ENCODE measurements around the gene FSTL1.

Gene FSTL1

GRCh38 chr3:120438665-120439370 is 12.0 kb downstream of the FSTL1 start:
- DNase-seq = no peak

DNA sequence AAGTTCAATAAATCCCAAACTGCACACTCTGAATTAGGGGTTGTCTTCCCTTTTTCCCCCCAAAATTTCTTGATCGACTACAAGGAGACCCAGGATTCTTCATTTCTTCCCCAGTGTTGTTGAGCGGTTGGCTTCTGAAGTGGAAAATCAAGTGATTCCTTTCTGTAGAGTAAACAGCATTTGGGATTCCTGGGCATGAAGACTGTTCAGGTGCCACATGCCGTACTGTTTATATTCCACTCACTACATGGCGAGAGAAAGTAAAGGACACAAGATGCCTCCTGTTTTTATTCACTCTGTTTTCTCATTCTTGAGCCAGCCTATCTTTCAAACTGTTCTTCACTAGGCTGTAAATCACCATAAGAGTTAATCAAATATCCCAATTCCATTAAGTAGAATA is 12.6 kb downstream of the FSTL1 start:
- DNase-seq = no peak

- DNase-seq = no peak
These were observed 13.2 kb downstream of the FSTL1 start for GRCh38 chr3:120437559-120437958.

- no peak for DNase-seq
These were observed 14.2 kb downstream of the FSTL1 start for GRCh38 chr3:120436523-120437050.

DNA sequence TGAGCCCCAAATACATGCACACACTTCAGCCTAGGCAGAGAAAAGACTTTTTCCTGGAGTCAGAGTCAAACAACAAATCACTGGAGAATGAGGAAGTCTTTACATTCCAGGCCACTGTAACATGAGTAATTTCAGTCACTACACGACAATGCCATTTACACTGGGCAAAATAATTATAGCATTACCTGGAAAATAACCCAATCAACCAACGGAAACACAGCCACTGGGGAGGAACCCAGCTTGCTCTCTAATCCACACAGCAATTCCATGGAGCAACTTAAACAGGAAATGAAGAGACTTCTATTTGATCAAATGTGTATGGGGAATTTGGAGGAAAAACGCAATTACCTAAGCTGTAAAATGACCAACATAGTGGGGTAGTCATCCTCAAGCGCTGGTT is 15.2 kb downstream of the FSTL1 start:
- DNase-seq = no peak

DNA sequence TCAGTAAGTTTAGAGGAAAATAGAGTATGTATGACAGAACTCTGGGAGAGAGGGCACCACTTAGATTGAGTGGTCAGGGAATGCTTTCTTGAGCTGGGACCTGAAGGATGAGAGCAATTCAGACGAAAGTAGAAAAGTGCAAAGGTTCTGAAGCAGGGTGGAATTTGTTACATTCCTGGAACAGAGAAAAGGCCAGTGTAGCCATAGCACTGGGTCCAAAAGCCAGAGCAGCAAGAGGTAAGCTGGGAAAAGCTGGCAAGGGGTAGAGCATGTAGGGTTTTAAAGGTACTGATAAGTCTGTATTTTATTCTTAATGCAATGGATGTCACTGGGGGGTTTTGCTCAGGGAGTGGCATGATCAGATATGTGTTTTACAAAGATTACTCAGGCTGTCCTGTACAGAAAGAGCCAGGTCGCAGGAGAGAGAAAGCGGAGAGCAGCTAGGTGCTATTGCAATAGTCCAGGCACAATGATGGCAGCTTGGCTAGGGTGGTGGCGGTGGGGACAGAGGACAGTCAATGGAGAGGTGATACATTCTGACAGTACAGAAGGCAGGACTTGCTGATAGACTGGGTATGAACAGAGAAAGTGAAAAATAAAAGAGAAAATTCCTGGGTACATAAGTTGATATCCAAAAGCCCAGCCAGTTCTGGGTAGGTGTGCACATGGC is 17.0 kb downstream of the FSTL1 start:
- DNase-seq = no peak

DNA sequence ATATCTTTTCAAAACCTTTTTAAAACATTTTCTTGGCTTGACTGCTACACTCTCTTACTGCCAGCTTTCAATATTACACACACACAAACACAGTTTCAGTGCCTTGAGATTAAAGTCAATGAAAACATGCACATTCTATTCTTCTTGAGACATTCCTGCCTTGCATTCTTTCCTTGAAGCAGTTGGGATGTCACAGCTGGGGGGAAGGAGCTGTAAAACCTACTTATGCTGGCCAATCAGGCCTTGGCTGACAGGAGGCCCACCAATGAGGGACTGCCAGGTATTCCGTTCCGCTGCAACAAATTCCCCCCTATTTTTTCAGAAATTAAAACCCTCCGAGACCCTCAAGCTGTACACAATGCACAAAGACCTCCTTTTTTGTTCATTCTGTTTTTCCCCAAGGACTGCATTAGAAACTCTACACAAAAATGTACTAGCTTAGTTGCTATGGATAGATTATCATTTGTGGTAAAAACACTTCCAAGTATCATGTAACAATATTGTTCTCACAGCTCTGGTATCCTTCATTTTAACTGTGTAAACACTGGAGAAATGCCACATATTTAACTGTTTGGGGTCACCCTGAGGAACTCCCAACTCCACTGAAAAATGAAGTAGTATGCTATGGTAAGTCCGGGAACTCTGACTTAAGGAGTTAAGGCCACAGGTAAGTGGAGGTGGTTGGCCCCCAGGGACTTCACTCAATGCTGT is 18.5 kb downstream of the FSTL1 start:
- no peak for DNase-seq

DNA sequence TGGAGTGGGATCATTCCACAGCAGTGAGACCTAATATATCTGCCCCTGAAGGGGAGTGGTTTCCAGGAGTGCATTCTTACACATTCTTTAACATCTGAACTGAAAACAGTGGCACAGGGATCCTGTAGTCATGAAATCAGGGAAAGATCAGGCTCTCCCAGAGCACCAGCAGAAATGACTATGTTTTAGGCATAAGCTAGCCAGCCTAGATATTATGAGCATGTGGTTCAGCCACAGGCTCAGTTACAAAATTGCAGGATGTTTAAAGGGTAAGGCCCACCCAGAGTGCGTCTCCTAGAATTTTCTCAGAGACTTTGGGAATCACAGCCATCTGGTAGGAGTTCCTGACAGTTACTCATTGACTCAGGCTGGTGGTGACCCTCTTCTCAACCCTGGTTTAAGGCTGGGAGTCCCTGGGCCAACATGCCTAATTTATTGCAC is 20.9 kb downstream of the FSTL1 start:
- DNase-seq = no peak

- no peak for DNase-seq
These were observed 21.9 kb downstream of the FSTL1 start for GRCh38 chr3:120428924-120429323.

- no peak for DNase-seq
These were observed 23.6 kb downstream of the FSTL1 start for GRCh38 chr3:120427201-120427600.

DNA sequence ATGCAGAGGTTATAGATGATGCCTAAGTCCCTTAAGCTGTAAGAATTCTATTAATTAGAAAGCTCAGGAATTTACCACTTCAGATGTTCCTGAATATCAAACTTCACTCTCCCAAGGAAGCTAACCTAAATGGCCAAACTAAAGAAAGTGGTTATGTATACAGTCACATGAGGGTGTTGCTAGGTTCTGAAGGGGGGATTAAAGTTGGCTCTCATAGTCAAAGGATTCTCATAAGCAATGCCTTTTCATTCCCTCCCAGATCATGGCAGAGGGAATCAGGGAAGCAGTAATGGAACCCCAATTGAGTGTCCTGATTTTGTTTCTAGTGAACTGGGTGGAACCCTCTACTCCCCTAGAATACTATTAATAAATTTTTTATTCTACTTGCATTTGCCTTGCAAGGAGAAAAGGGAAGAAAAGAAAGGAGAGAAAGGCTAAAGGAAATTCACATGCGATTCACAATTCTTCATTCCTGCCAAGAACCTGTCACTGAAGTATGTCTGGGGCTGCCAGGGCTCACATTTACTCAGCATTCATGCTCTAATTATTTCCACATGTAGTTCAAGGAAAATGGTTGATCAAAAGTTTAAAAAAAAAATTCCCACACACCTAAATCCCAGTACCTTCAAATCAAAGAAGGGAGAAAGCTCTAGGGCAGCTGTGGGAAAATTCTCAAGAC is 25.1 kb downstream of the FSTL1 start:
- DNase-seq = no peak

DNA sequence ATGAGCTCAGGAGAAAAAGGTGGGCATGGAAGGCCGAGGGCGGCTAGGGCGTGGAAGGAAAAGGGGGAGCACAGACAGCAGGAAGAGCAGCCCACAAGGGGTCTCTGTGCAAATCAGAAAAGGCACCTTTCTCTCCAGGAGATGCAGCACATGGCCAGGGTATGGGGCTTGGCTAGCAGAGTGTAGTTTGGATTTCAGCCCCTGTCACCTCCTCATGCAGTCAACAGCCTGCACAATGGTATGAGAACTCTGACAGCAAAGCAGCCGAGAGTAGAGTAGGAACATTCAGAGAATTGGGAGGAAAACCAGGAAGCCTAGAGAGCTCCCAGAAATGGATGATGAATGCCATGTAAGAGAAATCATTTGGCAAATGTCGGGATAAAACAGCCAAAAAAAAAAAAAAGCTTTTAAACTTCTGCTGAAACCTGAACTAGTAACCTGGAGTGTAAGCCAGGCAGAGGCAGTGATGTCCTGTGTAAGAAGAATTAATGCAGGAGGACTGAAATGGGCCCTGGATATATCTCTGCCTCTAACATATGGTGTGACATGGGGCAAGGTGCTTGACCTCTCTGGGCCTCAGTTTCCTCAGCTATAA is 25.7 kb downstream of the FSTL1 start:
- DNase-seq = no peak

- no peak for DNase-seq
These were observed 26.3 kb downstream of the FSTL1 start for GRCh38 chr3:120424506-120424905.

DNA sequence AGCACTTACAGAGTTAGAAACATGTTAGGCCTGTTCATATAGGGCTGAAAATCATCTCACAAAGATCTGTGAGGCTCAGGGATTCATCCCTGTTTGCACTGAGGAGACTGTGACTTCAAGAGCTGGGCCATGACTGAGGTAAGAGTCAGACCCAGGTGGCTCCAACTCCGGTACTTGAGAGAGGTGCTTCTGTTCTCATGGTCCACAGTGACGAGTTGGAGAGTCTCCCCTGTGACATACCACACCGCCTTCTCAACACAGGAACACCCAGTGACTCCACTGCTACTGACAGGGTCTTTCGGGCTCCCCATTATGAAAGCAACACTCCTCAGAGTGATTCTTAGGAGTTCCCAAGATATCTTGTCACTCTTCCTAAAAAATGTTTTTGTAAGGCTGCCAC is 27.4 kb downstream of the FSTL1 start:
- DNase-seq = no peak

DNA sequence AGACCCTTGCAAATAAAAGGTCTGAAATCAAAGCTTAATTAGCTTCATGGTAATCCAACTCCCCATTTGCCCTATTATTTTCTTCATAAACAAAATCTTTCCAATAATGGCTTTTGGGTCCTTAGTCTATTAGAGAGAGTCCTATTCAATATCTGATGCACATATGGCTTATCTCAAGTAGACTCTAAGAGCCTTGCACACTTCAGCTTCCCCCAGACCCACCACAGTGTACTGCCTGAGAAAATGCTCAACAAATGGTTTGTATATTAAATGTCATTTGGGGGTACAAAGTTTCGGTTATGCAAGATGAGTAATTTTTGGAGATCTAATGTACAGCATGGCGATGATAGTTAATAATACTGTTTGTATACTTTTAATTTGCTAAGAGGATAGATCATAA is 28.9 kb downstream of the FSTL1 start:
- DNase-seq = no peak

- no peak for DNase-seq
These were observed 29.8 kb downstream of the FSTL1 start for GRCh38 chr3:120420928-120421551.

- DNase-seq = no peak
These were observed 30.4 kb downstream of the FSTL1 start for GRCh38 chr3:120420360-120420759.

DNA sequence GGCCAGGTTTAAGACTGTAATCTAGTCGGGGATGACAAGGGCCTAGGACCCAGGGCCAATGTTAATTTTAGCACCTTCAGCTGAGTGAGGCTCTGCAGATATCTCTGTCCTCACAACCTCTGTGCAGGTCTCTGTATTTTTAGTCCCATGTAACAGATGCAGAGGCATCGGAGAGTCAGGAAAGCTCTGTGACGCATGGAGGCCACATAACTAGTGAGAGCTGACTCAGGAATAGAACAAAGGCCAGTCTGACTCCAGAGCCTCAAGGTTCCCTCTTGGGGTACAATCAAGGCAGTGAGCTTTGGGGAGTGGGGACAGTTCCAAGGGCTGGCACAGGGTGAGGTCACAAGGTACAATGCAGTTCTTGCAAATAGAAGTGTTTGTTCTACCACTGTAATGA is 31.0 kb downstream of the FSTL1 start:
- DNase-seq = no peak

DNA sequence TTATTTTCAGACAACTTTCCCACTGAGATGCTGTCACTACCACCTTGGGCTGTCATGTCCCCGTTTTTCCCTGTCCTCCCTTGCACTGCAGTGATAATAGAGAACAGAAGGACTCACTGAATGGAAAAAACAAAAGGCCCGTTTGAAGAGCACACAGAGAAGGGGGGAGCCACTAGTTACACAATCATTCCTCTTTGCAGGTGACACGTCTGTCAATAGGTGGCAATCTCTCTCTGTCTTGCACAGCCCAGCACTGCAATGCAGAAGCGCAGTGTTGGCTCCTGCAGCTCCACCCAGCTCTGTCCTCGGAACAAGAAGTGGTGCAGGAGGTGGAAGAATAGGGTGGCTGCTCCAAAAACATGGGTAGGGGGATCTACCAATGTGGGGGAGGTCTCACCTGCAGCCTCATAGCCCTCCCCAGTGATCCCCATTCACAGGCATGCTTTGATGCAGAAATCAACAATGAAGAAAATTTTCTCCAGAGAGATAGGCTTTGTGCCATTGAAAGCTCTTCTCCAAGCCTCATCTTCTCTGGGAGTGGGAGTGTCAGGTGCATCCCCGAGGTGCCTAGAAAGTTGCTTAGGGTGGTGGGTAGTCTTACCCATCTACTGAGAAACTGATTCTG is 31.8 kb downstream of the FSTL1 start:
- peak in 1 of 5 donors; percentile 41 for DNase-seq

DNA sequence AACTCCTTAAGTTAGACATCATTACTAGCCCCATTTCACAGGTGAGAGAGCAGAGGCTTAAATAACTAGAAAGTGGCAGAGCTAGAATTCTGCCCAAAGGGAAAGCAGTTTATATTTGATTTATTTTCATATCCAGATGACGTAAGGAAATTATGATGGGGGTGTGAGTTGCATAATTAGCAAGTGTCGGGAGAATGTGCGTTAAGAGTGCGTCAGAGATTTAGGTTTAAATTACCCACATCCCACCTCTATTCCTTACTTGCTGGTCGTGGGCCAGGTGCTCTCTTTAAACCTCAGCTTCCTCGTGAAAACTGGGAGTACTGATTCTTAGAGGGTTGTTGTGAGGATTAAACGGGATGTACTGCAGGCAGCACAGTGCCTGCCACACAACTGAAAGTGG is 32.3 kb downstream of the FSTL1 start:
- no peak for DNase-seq

GRCh38 chr3:120417272-120417911 is 33.4 kb downstream of the FSTL1 start:
- peak; percentile 42 to 87 (median 68) for DNase-seq

All from T-helper 1 cell (primary cell).